ENCODE data around the gene NKD1.
"Not testable (repeated sequence)": the region's sequence is repeated elsewhere in the genome, so short reads cannot be mapped to it uniquely, and the experiment has no call there.

NKD1 gene

GRCh38 chr16:50548125-50548908, at the start of gene NKD1:
Gene NKD1, plus strand, starts transcription at chr16:50548396. Its CDS starts 158 bp downstream, at chr16:50548554.
- peak; percentile 29 to 46 for DNase-seq (ENCODE audit: low read depth in 2 of 2)

- no peak for DNase-seq (ENCODE audit: low read depth in 2 of 2)
Observed at GRCh38 chr16:50498431-50499155, 49.6 kb upstream of the NKD1 start.

DNA sequence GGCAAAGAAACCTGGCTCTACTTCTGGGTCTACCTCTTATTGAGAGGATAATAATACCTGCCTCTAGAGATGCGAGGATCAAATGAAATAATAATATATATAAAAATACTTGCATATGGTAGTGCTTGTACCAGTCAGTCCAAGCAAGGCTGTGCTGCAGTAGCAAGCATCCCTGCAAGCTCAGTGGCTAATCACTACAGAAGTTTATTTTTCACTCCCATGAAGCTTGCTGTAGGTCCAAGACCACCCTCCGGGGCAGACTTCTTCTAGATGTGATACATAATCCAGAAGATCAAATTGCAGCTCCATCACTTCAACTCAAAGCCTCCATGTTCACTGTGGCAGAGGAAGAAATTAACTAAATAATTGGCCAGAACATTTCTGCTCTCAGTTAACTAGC, 48.9 kb upstream of the NKD1 start:
- DNase-seq (ENCODE audit: low read depth in 2 of 2): no peak

- no peak for DNase-seq (ENCODE audit: low read depth in 2 of 2)
Observed at GRCh38 chr16:50500171-50500874, 47.9 kb upstream of the NKD1 start.

GRCh38 chr16:50501251-50501650, 46.9 kb upstream of the NKD1 start:
- no peak for DNase-seq (ENCODE audit: low read depth in 2 of 2)

GRCh38 chr16:50501986-50502615, 46.1 kb upstream of the NKD1 start:
- no peak for DNase-seq (ENCODE audit: low read depth in 2 of 2)

- DNase-seq (ENCODE audit: low read depth in 2 of 2): no peak
Observed at GRCh38 chr16:50502616-50503011, 45.6 kb upstream of the NKD1 start.

DNA sequence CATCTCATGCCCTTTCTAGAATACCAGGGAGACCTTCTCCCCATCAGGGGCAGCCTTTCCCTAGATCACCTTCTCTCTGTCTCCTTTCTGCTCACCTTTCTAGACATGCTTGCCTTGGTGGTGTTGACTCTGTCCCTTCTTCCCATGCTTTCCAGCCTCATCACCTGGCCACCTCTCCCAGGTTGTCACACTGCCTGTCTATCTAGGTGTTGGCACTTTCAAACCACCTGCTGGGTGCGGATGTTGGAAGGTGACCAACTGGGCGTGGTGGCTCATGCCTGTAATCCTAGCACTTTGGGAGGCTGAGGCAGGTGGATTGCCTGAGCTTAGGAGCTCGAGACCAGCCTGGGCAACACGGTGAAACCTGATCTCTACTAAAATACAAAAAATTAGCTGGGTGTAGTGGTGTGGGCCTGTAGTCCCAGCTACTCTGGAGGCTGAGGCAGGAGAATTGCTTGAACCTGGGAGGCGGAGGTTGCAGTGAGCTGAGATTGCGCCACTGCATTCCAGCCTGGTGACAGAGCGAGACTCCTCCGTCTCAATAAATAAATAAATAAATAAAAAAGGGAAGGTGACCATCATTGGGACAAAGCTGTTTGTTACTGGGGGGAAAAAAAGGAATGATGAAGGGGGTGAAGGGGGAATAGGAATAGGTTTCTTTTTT, 44.2 kb upstream of the NKD1 start:
- DNase-seq (ENCODE audit: low read depth in 2 of 2): not testable (repeated sequence)

GRCh38 chr16:50505115-50505514, 43.1 kb upstream of the NKD1 start:
- DNase-seq (ENCODE audit: low read depth in 2 of 2): no peak

GRCh38 chr16:50505714-50506542, 42.3 kb upstream of the NKD1 start:
- DNase-seq (ENCODE audit: low read depth in 2 of 2): no peak

DNA sequence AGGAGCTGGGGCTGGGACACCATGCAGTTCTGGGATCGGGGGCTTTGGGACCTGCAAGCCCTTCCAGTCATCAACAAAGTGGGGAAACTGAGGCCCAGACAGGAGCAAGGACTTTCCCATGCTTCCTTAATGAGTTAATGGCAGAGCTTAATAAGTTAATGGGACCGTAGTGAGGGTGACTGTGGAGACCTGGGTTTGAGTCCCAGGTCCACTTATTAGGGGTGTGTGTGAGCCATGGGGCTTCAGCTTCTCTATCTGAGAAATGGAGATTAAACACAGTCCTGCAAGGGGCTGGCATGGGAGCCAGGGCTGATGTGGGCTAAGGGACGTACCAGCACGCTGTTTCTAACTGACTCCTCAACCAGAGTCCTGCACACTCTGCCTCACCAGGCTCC, 41.7 kb upstream of the NKD1 start:
- no peak for DNase-seq (ENCODE audit: low read depth in 2 of 2)

DNA sequence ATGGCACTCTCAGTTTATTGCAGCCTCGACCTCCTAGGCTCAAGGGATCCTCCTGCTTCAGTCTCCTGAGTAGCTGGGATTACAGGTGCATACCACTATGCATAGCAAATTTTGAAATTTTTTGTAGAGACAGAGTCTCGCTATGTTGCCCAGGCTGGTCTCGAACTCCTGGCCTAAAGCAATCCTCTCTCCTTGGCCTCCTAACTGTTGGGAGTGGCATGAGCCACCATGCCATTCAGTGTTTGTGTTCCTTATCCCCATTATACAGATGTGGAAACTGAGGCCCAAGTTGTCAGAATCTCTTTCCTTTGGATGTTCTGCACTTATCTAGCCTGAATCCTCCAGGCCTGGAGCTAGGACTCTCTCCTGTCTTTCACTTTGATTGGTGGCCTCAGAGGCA, 40.8 kb upstream of the NKD1 start:
- no peak for DNase-seq (ENCODE audit: low read depth in 2 of 2)

DNA sequence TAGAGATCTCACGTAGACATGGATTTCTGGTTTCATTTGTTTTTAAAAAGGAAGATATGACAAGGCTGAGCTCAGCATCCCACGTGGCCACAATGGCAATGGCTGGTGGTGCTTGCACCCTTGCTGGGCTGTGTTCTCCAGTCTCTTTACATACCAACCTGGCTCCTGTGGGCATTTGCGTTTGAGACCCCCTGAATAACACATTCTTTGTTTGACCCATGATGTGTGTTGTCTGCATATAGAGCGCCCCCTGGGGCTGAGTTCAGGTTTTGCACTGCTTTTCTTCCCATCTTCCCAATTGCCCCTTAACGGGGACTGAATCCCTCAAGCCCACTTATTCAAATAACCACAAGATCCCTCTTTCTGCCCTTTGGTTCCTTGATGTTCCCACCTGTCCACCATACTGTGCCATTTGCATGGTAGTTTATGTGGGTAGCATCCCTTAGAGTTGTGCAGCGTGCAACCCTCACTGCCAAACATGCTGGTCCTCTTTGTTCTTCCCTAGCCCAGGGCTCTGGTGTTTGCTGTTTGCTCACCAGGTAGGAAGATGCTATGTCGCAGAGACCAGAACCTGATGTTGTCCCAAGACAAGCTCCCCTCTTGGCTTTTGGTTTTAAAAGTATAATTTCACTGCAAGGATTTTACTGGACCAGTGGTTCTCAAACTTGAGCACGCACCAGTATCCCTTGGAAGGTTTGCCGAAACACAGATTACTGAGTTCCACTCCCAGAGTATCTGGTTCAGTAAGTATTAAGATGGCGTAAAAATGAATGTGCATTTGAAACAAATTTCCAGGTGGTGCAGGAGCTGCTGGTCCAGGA, 38.5 kb upstream of the NKD1 start:
- DNase-seq (ENCODE audit: low read depth in 2 of 2): peak in 1 of 2 donors; percentile 3

GRCh38 chr16:50515218-50515617, 33.0 kb upstream of the NKD1 start:
- no peak for DNase-seq (ENCODE audit: low read depth in 2 of 2)

- no peak for DNase-seq (ENCODE audit: low read depth in 2 of 2)
Observed at GRCh38 chr16:50516401-50516800, 31.8 kb upstream of the NKD1 start.

DNA sequence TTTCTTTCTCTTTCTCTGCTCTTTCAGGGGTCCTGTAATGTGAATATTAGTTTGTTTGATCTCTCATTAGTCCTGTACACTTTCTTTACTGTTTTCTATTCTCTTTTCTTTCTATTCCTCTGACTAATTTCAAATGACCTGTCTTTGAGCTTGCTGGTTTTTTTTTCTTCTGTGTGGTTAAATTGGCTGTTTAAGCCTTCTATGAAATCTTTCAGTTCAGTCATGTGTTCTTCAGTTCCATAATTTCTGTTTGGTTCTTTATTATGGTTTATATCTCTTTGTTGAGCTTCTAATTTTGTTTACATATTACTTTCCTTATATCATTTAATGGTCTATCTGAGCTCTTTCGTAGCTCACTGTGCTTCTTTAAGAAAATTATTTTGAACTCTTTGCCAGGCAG, 31.3 kb upstream of the NKD1 start:
- no peak for DNase-seq (ENCODE audit: low read depth in 2 of 2)

DNA sequence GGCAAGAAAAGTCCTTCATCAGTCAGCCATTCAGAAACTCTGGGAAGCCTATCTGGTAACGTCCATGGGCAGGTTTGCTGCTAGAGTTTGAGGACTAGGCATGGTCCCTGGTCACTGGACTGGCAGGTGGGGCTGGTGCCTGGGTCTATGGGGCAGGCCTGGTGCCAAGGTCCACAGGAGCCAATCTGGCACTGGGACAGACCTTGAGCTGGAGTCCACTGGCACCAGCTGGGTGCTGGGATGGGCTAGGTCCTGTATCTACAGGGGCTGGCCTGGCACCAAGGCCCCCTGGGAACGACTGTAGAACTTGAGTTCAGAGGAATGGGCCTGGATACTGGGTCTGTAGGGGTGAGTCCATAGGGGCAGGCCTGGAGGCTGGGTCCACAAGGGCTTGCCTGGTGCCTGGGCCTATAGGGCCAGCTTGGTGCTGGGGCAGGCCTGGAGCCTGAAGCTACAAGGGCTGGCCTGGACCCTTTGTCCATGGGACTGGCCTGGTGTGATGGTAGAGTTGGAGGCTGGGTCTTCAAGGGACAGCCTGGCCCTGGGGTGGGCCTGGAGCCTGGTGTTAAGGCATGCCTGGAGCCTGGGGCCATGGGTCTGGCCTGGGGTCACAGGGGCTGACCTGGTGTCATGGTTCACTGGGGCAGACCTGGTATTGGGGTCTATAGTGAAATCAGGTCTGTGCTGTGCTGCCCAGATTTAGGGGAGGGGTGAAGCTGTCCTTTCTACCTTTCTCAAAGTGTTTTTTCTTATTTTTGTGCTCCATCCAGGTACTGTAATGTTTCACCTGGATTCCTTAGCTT, 30.5 kb upstream of the NKD1 start:
- DNase-seq (ENCODE audit: low read depth in 2 of 2): no peak

DNA sequence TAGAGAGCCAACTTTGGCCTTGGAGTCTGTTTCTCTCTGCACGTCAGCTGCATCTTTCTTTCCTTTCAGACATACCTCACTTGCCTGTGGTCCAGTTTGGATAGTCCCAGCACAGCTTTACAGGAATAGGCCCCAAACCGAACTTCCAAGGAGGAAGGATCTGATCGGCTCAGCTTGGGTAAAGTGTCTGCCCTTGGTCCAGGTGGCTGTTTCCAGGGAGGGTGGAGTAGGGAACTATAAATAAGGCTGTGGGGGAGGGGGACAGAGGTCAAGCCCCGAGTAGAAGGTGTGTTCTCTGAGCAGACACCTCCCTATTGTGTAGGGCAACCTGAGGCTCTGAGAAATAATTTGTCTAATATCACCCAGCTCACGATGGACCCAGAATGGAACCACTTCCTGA, 29.2 kb upstream of the NKD1 start:
- no peak for DNase-seq (ENCODE audit: low read depth in 2 of 2)

- no peak for DNase-seq (ENCODE audit: low read depth in 2 of 2)
Observed at GRCh38 chr16:50519602-50520001, 28.6 kb upstream of the NKD1 start.
